CD4-positive, alpha-beta T cell treated with Interleukin-6 at 100 ng/mL for 8 hours (primary cell): ENCODE measurements around the gene LNX1.

ENCODE experiments used
- DNase-seq: peaks from one replicate; pipeline ENCODE4 v3.0.0-alpha.2; 2020; ENCODE audit warnings: mixed read lengths, low spot score

The LNX1 gene

GRCh38 chr4:53591372-53591892 is at the start of gene LNX1:
LNX1 (minus strand) TSS chr4:53591486; CDS start chr4:53574002, 17,484 bp downstream.
- DNase-seq, result peak; percentile 1

- DNase-seq, result no peak
These were observed 49.5 kb upstream of the LNX1 start for GRCh38 chr4:53640576-53641453.

- no peak for DNase-seq
These were observed 47.6 kb upstream of the LNX1 start for GRCh38 chr4:53638919-53639318.

GRCh38 chr4:53637348-53637747 is 46.1 kb upstream of the LNX1 start:
- no peak for DNase-seq

- no peak for DNase-seq
These were observed 44.6 kb upstream of the LNX1 start for GRCh38 chr4:53635697-53636483.

GRCh38 chr4:53633608-53634007 is 42.3 kb upstream of the LNX1 start:
- DNase-seq, result no peak

GRCh38 chr4:53629296-53629695 is 38.0 kb upstream of the LNX1 start:
- no peak for DNase-seq

GRCh38 chr4:53626491-53626890 is 35.2 kb upstream of the LNX1 start:
- no peak for DNase-seq

GRCh38 chr4:53625888-53626287 is 34.6 kb upstream of the LNX1 start:
- DNase-seq, result no peak

- DNase-seq, result no peak
These were observed 31.5 kb upstream of the LNX1 start for GRCh38 chr4:53622739-53623151.

- DNase-seq, result no peak
These were observed 29.7 kb upstream of the LNX1 start for GRCh38 chr4:53620956-53621355.

- DNase-seq, result no peak
These were observed 28.1 kb upstream of the LNX1 start for GRCh38 chr4:53619431-53619830.

- no peak for DNase-seq
These were observed 27.0 kb upstream of the LNX1 start for GRCh38 chr4:53618321-53618720.

- no peak for DNase-seq
These were observed 25.9 kb upstream of the LNX1 start for GRCh38 chr4:53617101-53617680.

GRCh38 chr4:53616219-53616618 is 24.9 kb upstream of the LNX1 start:
- DNase-seq, result no peak

- no peak for DNase-seq
These were observed 23.3 kb upstream of the LNX1 start for GRCh38 chr4:53614591-53614990.

- DNase-seq, result no peak
These were observed 22.1 kb upstream of the LNX1 start for GRCh38 chr4:53613428-53613827.

- no peak for DNase-seq
These were observed 17.4 kb upstream of the LNX1 start for GRCh38 chr4:53608649-53609048.

- DNase-seq, result no peak
These were observed 17.0 kb upstream of the LNX1 start for GRCh38 chr4:53608242-53608641.

- no peak for DNase-seq
These were observed 14.5 kb upstream of the LNX1 start for GRCh38 chr4:53605783-53606182.

GRCh38 chr4:53602390-53602789 is 11.1 kb upstream of the LNX1 start:
- DNase-seq, result no peak

- DNase-seq, result no peak
These were observed 10.0 kb upstream of the LNX1 start for GRCh38 chr4:53601251-53601764.
